Measurements from ENCODE around the gene TOP1.

DNA sequence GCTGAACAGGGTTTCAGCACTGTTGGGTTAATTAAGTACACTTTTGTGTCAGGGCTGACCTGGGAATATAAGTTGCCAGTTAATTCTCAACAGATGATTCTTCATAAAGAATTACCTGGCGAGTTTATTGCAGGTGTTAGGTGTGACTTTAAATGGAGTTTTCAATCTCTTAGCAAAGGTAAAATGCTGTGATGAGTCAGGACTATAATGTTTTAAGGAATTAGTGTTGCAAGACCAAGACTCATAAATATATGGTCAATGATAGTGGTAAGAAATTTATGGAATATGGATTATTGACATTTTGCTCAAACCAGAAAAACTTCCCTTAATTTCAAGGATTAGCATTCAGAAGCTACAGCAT lies 58.7 kb downstream of the TOP1 start:
- TF ChIP-seq, protein P1, sequence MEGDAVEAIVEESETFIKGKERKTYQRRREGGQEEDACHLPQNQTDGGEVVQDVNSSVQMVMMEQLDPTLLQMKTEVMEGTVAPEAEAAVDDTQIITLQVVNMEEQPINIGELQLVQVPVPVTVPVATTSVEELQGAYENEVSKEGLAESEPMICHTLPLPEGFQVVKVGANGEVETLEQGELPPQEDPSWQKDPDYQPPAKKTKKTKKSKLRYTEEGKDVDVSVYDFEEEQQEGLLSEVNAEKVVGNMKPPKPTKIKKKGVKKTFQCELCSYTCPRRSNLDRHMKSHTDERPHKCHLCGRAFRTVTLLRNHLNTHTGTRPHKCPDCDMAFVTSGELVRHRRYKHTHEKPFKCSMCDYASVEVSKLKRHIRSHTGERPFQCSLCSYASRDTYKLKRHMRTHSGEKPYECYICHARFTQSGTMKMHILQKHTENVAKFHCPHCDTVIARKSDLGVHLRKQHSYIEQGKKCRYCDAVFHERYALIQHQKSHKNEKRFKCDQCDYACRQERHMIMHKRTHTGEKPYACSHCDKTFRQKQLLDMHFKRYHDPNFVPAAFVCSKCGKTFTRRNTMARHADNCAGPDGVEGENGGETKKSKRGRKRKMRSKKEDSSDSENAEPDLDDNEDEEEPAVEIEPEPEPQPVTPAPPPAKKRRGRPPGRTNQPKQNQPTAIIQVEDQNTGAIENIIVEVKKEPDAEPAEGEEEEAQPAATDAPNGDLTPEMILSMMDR (IDR thresholded peaks at IDR 0.05), result no peak
- TF ChIP-seq EZH2 (IDR thresholded peaks at IDR 0.05) (no peak), EZH2phosphoT487 (IDR thresholded peaks at IDR 0.05) (no peak)

Measured in neural progenitor cell (in vitro differentiated cells).